K562 (cell line): ENCODE measurements around the gene GMEB1. TPM values are rescaled to one million over a fixed set of nuclear protein-coding genes. Genes with fewer than 3 reads are reported as not detected.

Experiments used
- BCL6 ChIP-seq: fragments of 250-450 bp; sonication (Bioruptor Pico); IDR thresholded peaks from 2 replicates; pipeline ENCODE4 v1.4.0; 2020
- CHAMP1 ChIP-seq: fragments of 450-650 bp; IDR thresholded peaks from 2 replicates; pipeline ENCODE4 v1.6.1; 2016; ENCODE audit warnings: mild to moderate bottlenecking
- CHCHD3 ChIP-seq: fragments of 250-450 bp; sonication (Bioruptor Pico); IDR thresholded peaks from 2 replicates; pipeline ENCODE4 v2.1.2; 2022; ENCODE audit warnings: mild to moderate bottlenecking
- E2F5 ChIP-seq: sonication (generic); formaldehyde crosslinking; IDR thresholded peaks from 2 replicates; pipeline ENCODE4 v1.8.0; 2022; ENCODE audit warnings: mild to moderate bottlenecking, missing genetic modification reagents
- FUS ChIP-seq: fragments of 200-400 bp; formaldehyde crosslinking; optimal IDR thresholded peaks from 2 replicates; pipeline ENCODE3; 2017; ENCODE audit warnings: low read depth, low read length
- HSF4 ChIP-seq: fragments of 250-450 bp; sonication (Bioruptor Pico); IDR thresholded peaks from 2 replicates; pipeline ENCODE4 v2.1.2; 2022; ENCODE audit warnings: mild to moderate bottlenecking, moderate library complexity, borderline replicate concordance
- MCM5 ChIP-seq: fragments of 450-650 bp; IDR thresholded peaks from 2 replicates; pipeline ENCODE4 v1.6.1; 2016; ENCODE audit warnings: low read depth
- NBN ChIP-seq: fragments of 450-650 bp; IDR thresholded peaks from 2 replicates; pipeline ENCODE4 v1.6.1; 2016; ENCODE audit warnings: low read depth, mild to moderate bottlenecking
- NONO ChIP-seq, 2 experiments: fragments of 200-400 bp in 1 of 2; fragments of 450-650 bp in 1 of 2; formaldehyde crosslinking in 1 of 2; IDR thresholded peaks; 2 replicates each; pipeline ENCODE4 v1.6.1; 2017; ENCODE audit warnings: low read depth in 2 of 2, mild to moderate bottlenecking in 2 of 2, moderate library complexity in 2 of 2, low read length in 1 of 2
- PATZ1 ChIP-seq: fragments of 250-450 bp; sonication (Bioruptor Pico); IDR thresholded peaks from 2 replicates; pipeline ENCODE4 v1.5.0; 2020; ENCODE audit warnings: mild to moderate bottlenecking, borderline replicate concordance
- SREBF2 ChIP-seq: sonication (generic); formaldehyde crosslinking; IDR thresholded peaks from 2 replicates; pipeline ENCODE4 v1.4.0; 2020; ENCODE audit warnings: mild to moderate bottlenecking, missing genetic modification reagents
- TBP ChIP-seq: optimal IDR thresholded peaks from 2 replicates; pipeline ENCODE3; 2011; ENCODE audit warnings: low read depth, low read length, improper control_type of control experiment
- TRIM28 ChIP-seq: fragments of 450-650 bp; IDR thresholded peaks from 2 replicates; pipeline ENCODE4 v1.6.1; 2017
- ZNF277 ChIP-seq: fragments of 250-450 bp; sonication (Bioruptor Pico); IDR thresholded peaks from 2 replicates; pipeline ENCODE4 v1.8.0; 2022; ENCODE audit warnings: inconsistent platforms, mild to moderate bottlenecking, moderate library complexity, borderline replicate concordance
- polyA plus RNA-seq, 8 experiments: library from polyadenylated mRNA; depleted of rRNA in 4 of 8; stranded (reverse) in 5 of 8; unstranded in 3 of 8; fragments of >200 nt; fragmentation: Nextera tagmentation in 2 of 8; fragmentation: Illumina TruSeq in 1 of 8; extraction: Ambion mirVana in 2 of 8; extraction: Trizol in 1 of 8; gene quantifications; 2 replicates each; pipeline versions ENCODE4 v1.2.1 to v1.2.3, GENCODE V29; 2011 to 2014; ENCODE audit warnings: inconsistent platforms in 1 of 8, missing spikeins in 1 of 8
- total RNA-seq, 7 experiments: library from RNA; depleted of rRNA in 6 of 7; stranded (reverse); fragments of >200 nt in 6 of 7; fragmentation: Illumina TruSeq in 2 of 7; extraction: Trizol in 2 of 7; gene quantifications; 2 replicates each; pipeline versions ENCODE4 v1.2.1 to v1.2.3, GENCODE V29; 2011 to 2021; ENCODE audit warnings: low replicate concordance in 1 of 7
- TF ChIP-seq, protein P1 (sequence below): sonication (generic); formaldehyde crosslinking; IDR thresholded peaks from 2 replicates; pipeline ENCODE4 v1.8.0; 2022; ENCODE audit warnings: mild to moderate bottlenecking, missing genetic modification reagents
- TF ChIP-seq, protein P2 (sequence below): sonication (generic); formaldehyde crosslinking; IDR thresholded peaks from 2 replicates; pipeline ENCODE4 v1.8.0; 2023; ENCODE audit warnings: mild to moderate bottlenecking, missing genetic modification reagents

GMEB1 gene
- total and polyA plus RNA-seq, 9 of the 15 experiments (the other 6 are each of a cell fraction or from before 2014, with no cell fraction given): 6.6 to 17.5 (median 8.5) TPM

DNA sequence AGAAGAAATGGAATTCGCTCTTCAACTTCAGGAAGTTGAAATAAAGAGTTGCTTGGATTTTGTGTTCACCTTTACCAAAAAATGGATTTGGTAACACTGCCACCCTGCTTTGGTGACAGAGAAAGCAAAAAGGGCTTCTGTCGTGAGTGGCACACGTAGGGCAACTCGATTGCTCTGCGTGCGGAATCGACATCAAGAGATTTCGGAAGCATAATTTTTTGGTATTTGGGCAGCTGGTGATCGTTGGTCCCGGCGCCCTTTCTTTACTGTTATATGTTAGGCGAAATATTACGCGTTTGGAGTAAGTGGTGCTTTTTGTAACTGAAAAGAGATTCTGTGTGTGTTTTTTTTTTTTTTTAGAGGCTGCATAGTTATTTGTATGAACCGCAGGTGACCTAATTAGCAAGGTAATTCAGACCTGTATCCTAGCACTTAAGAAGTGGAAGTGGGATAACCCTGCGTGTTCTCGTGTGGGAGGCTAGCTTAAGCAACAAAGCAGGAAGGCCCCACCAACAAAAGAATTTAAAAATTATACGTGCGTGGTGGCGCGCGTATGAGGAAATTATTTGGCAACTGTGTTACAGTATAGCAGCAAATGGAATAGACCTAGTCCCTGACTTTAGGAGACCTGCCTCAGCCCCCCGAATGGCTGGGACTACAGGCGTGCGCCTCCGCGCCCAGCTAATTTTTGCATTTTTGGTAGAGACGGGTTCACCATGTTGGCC is 19.9 kb upstream of the GMEB1 start, which contains the start of gene RNU11 (continued):
- TF ChIP-seq, protein P1, sequence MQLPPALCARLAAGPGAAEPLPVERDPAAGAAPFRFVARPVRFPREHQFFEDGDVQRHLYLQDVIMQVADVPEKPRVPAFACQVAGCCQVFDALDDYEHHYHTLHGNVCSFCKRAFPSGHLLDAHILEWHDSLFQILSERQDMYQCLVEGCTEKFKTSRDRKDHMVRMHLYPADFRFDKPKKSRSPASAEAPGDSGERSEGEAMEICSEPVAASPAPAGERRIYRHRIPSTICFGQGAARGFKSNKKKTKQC (CRISPR knock-in tag): peak; percentile 99
- TF ChIP-seq CHAMP1 (peak; percentile 87), HSF4 (CRISPR knock-in tag) (no peak), ZNF277 (CRISPR knock-in tag) (no peak), TBP (no peak), NONO (IDR thresholded peaks at IDR 0.05; ENCODE audit: low read depth in 2 of 2, low read length in 1 of 2) (peak; percentile 94 to 99), SREBF2 (CRISPR knock-in tag) (peak; percentile 5; the same call in 1 of the 2 replicates), E2F5 (peak; percentile 88), PATZ1 (CRISPR knock-in tag) (peak; percentile 97), BCL6 (CRISPR knock-in tag) (peak; percentile 88; the same call in 1 of the 2 replicates), NBN (peak; percentile 100), TRIM28 (peak; percentile 74; the same call in 1 of the 2 replicates), CHCHD3 (CRISPR knock-in tag) (peak; percentile 100), MCM5 (no peak), FUS (peak; percentile 98)
- TF ChIP-seq, protein P2, sequence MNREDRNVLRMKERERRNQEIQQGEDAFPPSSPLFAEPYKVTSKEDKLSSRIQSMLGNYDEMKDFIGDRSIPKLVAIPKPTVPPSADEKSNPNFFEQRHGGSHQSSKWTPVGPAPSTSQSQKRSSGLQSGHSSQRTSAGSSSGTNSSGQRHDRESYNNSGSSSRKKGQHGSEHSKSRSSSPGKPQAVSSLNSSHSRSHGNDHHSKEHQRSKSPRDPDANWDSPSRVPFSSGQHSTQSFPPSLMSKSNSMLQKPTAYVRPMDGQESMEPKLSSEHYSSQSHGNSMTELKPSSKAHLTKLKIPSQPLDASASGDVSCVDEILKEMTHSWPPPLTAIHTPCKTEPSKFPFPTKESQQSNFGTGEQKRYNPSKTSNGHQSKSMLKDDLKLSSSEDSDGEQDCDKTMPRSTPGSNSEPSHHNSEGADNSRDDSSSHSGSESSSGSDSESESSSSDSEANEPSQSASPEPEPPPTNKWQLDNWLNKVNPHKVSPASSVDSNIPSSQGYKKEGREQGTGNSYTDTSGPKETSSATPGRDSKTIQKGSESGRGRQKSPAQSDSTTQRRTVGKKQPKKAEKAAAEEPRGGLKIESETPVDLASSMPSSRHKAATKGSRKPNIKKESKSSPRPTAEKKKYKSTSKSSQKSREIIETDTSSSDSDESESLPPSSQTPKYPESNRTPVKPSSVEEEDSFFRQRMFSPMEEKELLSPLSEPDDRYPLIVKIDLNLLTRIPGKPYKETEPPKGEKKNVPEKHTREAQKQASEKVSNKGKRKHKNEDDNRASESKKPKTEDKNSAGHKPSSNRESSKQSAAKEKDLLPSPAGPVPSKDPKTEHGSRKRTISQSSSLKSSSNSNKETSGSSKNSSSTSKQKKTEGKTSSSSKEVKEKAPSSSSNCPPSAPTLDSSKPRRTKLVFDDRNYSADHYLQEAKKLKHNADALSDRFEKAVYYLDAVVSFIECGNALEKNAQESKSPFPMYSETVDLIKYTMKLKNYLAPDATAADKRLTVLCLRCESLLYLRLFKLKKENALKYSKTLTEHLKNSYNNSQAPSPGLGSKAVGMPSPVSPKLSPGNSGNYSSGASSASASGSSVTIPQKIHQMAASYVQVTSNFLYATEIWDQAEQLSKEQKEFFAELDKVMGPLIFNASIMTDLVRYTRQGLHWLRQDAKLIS: peak; percentile 100
